Pancreas (tissue), 10 donors: ENCODE measurements around the gene CIC. TPM values are rescaled to one million over a fixed set of nuclear protein-coding genes. Genes with fewer than 3 reads are reported as not detected.

Experiments used
- ATAC-seq, 4 donors: fragments of 200-7000 bp; cut with Tn5 transposase; one replicate each; pipeline versions ENCODE4 v1.8.0 to v1.9.1; 2020; ENCODE audit warnings: mild to moderate bottlenecking in 4 of 4, moderate library complexity in 4 of 4
- DNase-seq, 6 donors: peaks; one replicate each; pipeline ENCODE4 v3.0.0-alpha.2; 2020
- FAIRE-seq: peaks from 2 replicates; lab custom pipeline; 2012; peaks lifted over from hg19 to GRCh38; lab: Jason Lieb, UNC
- H3K27ac ChIP-seq, 4 donors: fragments of 200-600 bp; sonication (generic); 1 replicate in 3 of 4; 2 replicates in 1 of 4; pipeline versions ENCODE4 v1.5.0 to v1.8.0; 2020
- H3K27me3 ChIP-seq, 4 donors: fragments of 200-600 bp; one replicate each; pipeline ENCODE4 v1.8.0; 2021
- H3K36me3 ChIP-seq, 3 donors: fragments of 200-600 bp; sonication (generic) in 1 of 3; one replicate each; pipeline versions ENCODE4 v1.5.0 to v1.8.0; 2020 to 2021
- H3K4me1 ChIP-seq, 3 donors: fragments of 200-600 bp; one replicate each; pipeline ENCODE4 v1.8.0; 2021
- H3K4me3 ChIP-seq, 4 donors: fragments of 200-600 bp; sonication (generic) in 2 of 4; one replicate each; pipeline versions ENCODE4 v1.5.0 to v1.8.0; 2020 to 2021
- H3K9me3 ChIP-seq, 4 donors: fragments of 200-600 bp; one replicate each; pipeline ENCODE4 v1.8.0; 2021
- CTCF ChIP-seq, 4 donors: fragments of 200-600 bp; sonication (generic) in 3 of 4; IDR thresholded peaks; one replicate each; pipeline versions ENCODE4 v1.5.0 to v1.8.0; 2021; ENCODE audit warnings: antibody characterized with exemption in 4 of 4
- WGBS, 2 donors: extraction: QIAGEN DNeasy Blood & Tissue Kit; methylation state at CpG; one replicate each; pipeline ENCODE4 v1.1.7; 2013; 5-methylcytosine and 5-hydroxymethylcytosine counted together
- intact Hi-C, 3 donors: fragments of 100-400 bp; cut with DNase I; formaldehyde crosslinking; loops; one replicate each; pipeline versions ENCODE4 v1.11.1 to v1.14.2; 2022
- polyA plus RNA-seq, 2 donors: library from polyadenylated mRNA; stranded (reverse); fragments of 200-250 nt; gene quantifications; one replicate each; pipeline ENCODE4 v1.2.3, GENCODE V29; 2013
- total RNA-seq, 6 donors: library from RNA; stranded (reverse); fragmentation: NEBNext Ultra II Directional in 4 of 6; extraction: Animal tissue kit (Norgen Biotek cat#: 25700) in 4 of 6; gene quantifications; one replicate each; pipeline versions ENCODE4 v1.2.1 to v1.2.4, GENCODE V29; 2021 to 2023
- donor health status: healthy with polysubstance abuse.
- donor health status: DM: no; HTN: no; CAD: no; lungs with moderate emphysema.
- donor health status: DM: no; HTN: no; CAD: no.
- donor health status: control.
- donor health status: control.
- donor health status: Bipolar disorder and iron deficiency.
- donor health status: DM: yes; HTN: yes; CAD: no.
- donor health status: DM: no; HTN: no; CAD: no.
- donor health status: DM: no; HTN: no; CAD: no.
- donor health status: DM: yes; HTN: yes; CAD: no.

CIC gene
- total and polyA plus RNA-seq, 8 donors = 27.7 to 65.0 (median 33.4) TPM

DNA sequence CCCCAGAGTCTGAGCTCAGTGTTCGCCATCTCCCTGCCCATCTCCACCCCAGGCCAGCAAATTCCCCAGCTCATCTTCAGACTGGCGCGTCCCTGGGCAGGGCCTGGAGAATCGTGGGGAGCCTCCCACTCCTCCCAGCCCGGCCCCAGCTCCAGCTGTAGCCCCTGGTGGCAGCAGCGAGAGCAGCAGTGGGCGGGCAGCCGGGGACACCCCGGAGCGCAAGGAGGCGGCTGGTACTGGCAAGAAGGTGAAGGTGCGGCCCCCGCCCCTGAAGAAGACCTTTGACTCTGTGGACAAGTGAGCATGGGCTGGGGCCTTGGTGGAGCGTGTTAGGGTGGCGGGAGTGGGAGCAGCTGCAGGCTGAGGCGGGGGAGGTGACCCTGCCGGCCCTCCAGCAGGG, 24.5 kb downstream of the CIC start:
- Histone ChIP-seq H3K4me3 (no peak overlapping the region), H3K27me3 (no peaks in the 10 kb centered on the region), H3K9me3 (no peaks in the 10 kb centered on the region), H3K4me1 (no peaks in the 10 kb centered on the region), H3K36me3 (peaks cover 0 to 40% (median 32%) of the 10 kb centered on the region in 3 donors), H3K27ac (no peak overlapping the region)
- no peak for FAIRE-seq
- intact Hi-C loops = loop anchor here in 1 of 3 donors (10.0 kb wide), 2 partner anchors 49 to 159 kb away; partner anchors contain the start of genes GSK3A and POU2F2
- TF ChIP-seq CTCF (IDR thresholded peaks at IDR 0.05) = no peak
- ATAC-seq = no peak
- WGBS, 2 donors = 83 to 84% methylated on average over 17 of the region's 17 CpGs
- DNase-seq = peak in 1 of 6 donors; percentile 12

- intact Hi-C loops = loop anchor here in 1 of 3 donors (10.0 kb wide), 2 partner anchors 49 to 159 kb away; partner anchors contain the start of genes GSK3A and POU2F2
- no peak overlapping the region for H3K4me3 ChIP-seq
- H3K36me3 ChIP-seq = peaks cover 0 to 36% (median 31%) of the 10 kb centered on the region in 3 donors
- WGBS, 2 donors = 92 to 93% methylated on average over 15 of the region's 15 CpGs
- no peaks in the 10 kb centered on the region for H3K9me3 ChIP-seq
- TF ChIP-seq CTCF (IDR thresholded peaks at IDR 0.05) = no peak
- H3K27me3 ChIP-seq = no peaks in the 10 kb centered on the region
- FAIRE-seq = no peak
- no peak for ATAC-seq
- no peaks in the 10 kb centered on the region for H3K4me1 ChIP-seq
- peak in 1 of 6 donors; percentile 15 for DNase-seq
- H3K27ac ChIP-seq = no peak overlapping the region
Observed at GRCh38 chr19:42293948-42294347, 24.9 kb downstream of the CIC start.

DNA sequence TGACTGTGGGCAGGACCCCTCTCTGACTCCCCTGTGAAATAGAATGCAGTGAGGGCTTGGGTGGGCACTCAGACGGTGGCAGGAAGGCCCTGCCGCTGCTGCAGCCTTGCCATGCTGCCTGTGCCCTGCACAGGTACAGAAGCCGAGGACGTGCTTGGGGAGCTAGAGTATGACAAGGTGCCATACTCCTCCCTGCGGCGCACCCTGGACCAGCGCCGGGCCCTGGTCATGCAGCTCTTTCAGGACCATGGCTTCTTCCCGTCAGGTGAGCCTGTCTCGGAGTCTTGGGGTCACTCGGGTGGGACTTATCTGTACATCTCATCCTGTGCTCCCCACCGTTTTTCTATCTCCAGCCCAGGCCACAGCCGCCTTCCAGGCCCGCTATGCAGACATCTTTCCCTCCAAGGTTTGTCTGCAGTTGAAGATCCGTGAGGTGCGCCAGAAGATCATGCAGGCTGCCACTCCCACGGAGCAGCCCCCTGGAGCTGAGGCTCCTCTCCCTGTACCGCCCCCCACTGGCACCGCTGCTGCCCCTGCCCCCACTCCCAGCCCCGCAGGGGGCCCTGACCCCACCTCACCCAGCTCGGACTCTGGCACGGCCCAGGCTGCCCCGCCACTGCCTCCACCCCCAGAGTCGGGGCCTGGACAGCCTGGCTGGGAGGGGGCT, 25.6 kb downstream of the CIC start:
- peak in 1 of 6 donors; percentile 14 for DNase-seq
- 82 to 83% methylated on average over 20 to 24 of the region's 24 CpGs for WGBS, 2 donors

GRCh38 chr19:42295342-42295741, 26.3 kb downstream of the CIC start:
- H3K4me3 ChIP-seq = no peak overlapping the region
- no peak overlapping the region for H3K27ac ChIP-seq
- ATAC-seq = no peak
- peak in 1 of 6 donors; percentile 15 for DNase-seq
- intact Hi-C loops = loop anchor here in 1 of 3 donors (10.0 kb wide), 2 partner anchors 51 to 161 kb away; partner anchors contain the start of genes GSK3A and POU2F2
- FAIRE-seq = no peak
- TF ChIP-seq CTCF (IDR thresholded peaks at IDR 0.05) = no peak
- no peaks in the 10 kb centered on the region for H3K9me3 ChIP-seq
- 60 to 71% methylated on average over 5 of the region's 5 CpGs for WGBS, 2 donors
- H3K4me1 ChIP-seq = no peaks in the 10 kb centered on the region
- no peaks in the 10 kb centered on the region for H3K27me3 ChIP-seq
- peaks cover 0 to 23% (median 18%) of the 10 kb centered on the region in 3 donors for H3K36me3 ChIP-seq

More for the DNA sequence above, 25.6 kb downstream of the CIC start:
- H3K27me3 ChIP-seq = no peaks in the 10 kb centered on the region
- ATAC-seq = no peak
- no peak overlapping the region for H3K4me3 ChIP-seq
- H3K36me3 ChIP-seq = peaks cover 0 to 30% (median 24%) of the 10 kb centered on the region in 3 donors
- no peak for FAIRE-seq
- no peak for TF ChIP-seq CTCF (IDR thresholded peaks at IDR 0.05)
- H3K4me1 ChIP-seq = no peaks in the 10 kb centered on the region
- H3K27ac ChIP-seq = no peak overlapping the region
- intact Hi-C loops = loop anchor here in 1 of 3 donors (10.0 kb wide), 2 partner anchors 50 to 160 kb away; partner anchors contain the start of genes GSK3A and POU2F2
- H3K9me3 ChIP-seq = no peaks in the 10 kb centered on the region
